Gastrocnemius medialis (tissue), 4 donors: ENCODE measurements around the gene PTTG1IP2. TPM values are rescaled to one million over a fixed set of nuclear protein-coding genes. Genes with fewer than 3 reads are reported as not detected.

Experiments used
- ATAC-seq, 2 donors: fragments of 150-250 bp; one replicate each; pipeline ENCODE4 v1.9.1; 2016
- DNase-seq, 2 donors: peaks; one replicate each; pipeline ENCODE4 v3.0.0-alpha.2; 2019
- H3K27ac ChIP-seq, 4 donors: fragments of 200-600 bp; sonication (generic); 1 replicate in 1 of 4; 2 replicates in 3 of 4; pipeline ENCODE4 v1.5.1; 2016 to 2018; ENCODE audit warnings: mild to moderate bottlenecking in 2 of 4, moderate library complexity in 1 of 4
- H3K27me3 ChIP-seq, 3 donors: fragments of 200-600 bp; sonication (generic) in 2 of 3; 1 replicate in 1 of 3; 2 replicates in 2 of 3; pipeline versions ENCODE4 v1.5.1 to v1.6.0; 2016 to 2019; ENCODE audit warnings: mild to moderate bottlenecking in 1 of 3, moderate library complexity in 1 of 3
- H3K36me3 ChIP-seq, 2 donors: fragments of 200-600 bp; sonication (generic) in 1 of 2; one replicate each; pipeline ENCODE4 v1.5.1; 2017 to 2018
- H3K4me1 ChIP-seq, 2 donors: fragments of 200-600 bp; sonication (generic) in 1 of 2; one replicate each; pipeline ENCODE4 v1.5.1; 2016 to 2017; ENCODE audit warnings: mild to moderate bottlenecking in 2 of 2
- H3K4me3 ChIP-seq, 4 donors: fragments of 200-600 bp; sonication (generic) in 3 of 4; 1 replicate in 1 of 4; 2 replicates in 3 of 4; pipeline ENCODE4 v1.5.1; 2016 to 2019; ENCODE audit warnings: mild to moderate bottlenecking in 2 of 4
- H3K9me3 ChIP-seq, 3 donors: fragments of 200-600 bp; sonication (generic) in 2 of 3; 1 replicate in 1 of 3; 2 replicates in 2 of 3; pipeline ENCODE4 v1.5.1; 2016 to 2019
- CTCF ChIP-seq, 5 experiments: fragments of 450-650 bp in 3 of 5; fragments of 200-600 bp in 2 of 5; sonication (generic) in 2 of 5; IDR thresholded peaks in 4 of 5; conservative IDR thresholded peaks in 1 of 5; 1 replicate in 4 of 5; 2 replicates in 1 of 5; pipeline ENCODE4 v1.5.1; 2016 to 2019; ENCODE audit warnings: antibody characterized with exemption in 5 of 5, mild to moderate bottlenecking in 3 of 5, moderate library complexity in 3 of 5
- POLR2A ChIP-seq, 2 donors: fragments of 450-650 bp; IDR thresholded peaks; one replicate each; pipeline ENCODE4 v1.6.1; 2017; ENCODE audit warnings: antibody characterized with exemption in 2 of 2, mild to moderate bottlenecking in 2 of 2, moderate library complexity in 2 of 2
- in situ Hi-C, 4 donors: fragments of 200-750 bp; cut with MboI; loops; one replicate each; pipeline versions ENCODE4 v1.15.0 to v1.8.0; 2017; ENCODE audit warnings: low sequenced_read_pairs in 4 of 4
- intact Hi-C: fragments of 100-400 bp; cut with DNase I; formaldehyde crosslinking; loops from one replicate; pipeline ENCODE4 v1.15.1; 2023; ENCODE audit warnings: low total_unique reads
- total RNA-seq, 4 donors: library from RNA; depleted of rRNA; stranded (reverse); fragments of >200 nt; gene quantifications; one replicate each; pipeline versions ENCODE4 v1.1.0 to v1.2.3, GENCODE V29; 2016

PTTG1IP2 gene
- total RNA-seq, 4 donors from 2014 or later, result not detected

- in situ Hi-C loops (no loop called here), intact Hi-C loops (no loop called here)
- Histone ChIP-seq H3K9me3 (no peaks in the 10 kb centered on the region), H3K36me3 (no peaks in the 10 kb centered on the region), H3K4me3 (no peak overlapping the region), H3K27ac (no peak overlapping the region), H3K4me1 (no peaks in the 10 kb centered on the region), H3K27me3 (no peaks in the 10 kb centered on the region)
- ATAC-seq, result no peak
- TF ChIP-seq POLR2A (IDR thresholded peaks at IDR 0.05) (no peak), CTCF (IDR thresholded peaks at IDR 0.05 in 4 of 5, conservative IDR thresholded peaks at IDR 0.05 in 1 of 5) (no peak)
- DNase-seq, result no peak
These were observed 25.8 kb downstream of the PTTG1IP2 start for GRCh38 chr7:90495241-90495640.

- in situ Hi-C loops (no loop called here), intact Hi-C loops (no loop called here)
- H3K27ac ChIP-seq, result no peak overlapping the region
- H3K4me1 ChIP-seq, result no peaks in the 10 kb centered on the region
- H3K4me3 ChIP-seq, result no peak overlapping the region
- no peaks in the 10 kb centered on the region for H3K36me3 ChIP-seq
- H3K27me3 ChIP-seq, result no peaks in the 10 kb centered on the region
- ATAC-seq (no peak), DNase-seq (no peak)
- TF ChIP-seq POLR2A (IDR thresholded peaks at IDR 0.05), result no peak
- TF ChIP-seq CTCF (IDR thresholded peaks at IDR 0.05 in 4 of 5, conservative IDR thresholded peaks at IDR 0.05 in 1 of 5), result no peak
- no peaks in the 10 kb centered on the region for H3K9me3 ChIP-seq
These were observed 33.1 kb downstream of the PTTG1IP2 start for GRCh38 chr7:90502539-90502938.

- Histone ChIP-seq H3K27ac (no peak overlapping the region), H3K27me3 (no peaks in the 10 kb centered on the region), H3K9me3 (no peaks in the 10 kb centered on the region), H3K4me1 (no peaks in the 10 kb centered on the region), H3K4me3 (no peak overlapping the region), H3K36me3 (no peaks in the 10 kb centered on the region)
- no peak for TF ChIP-seq POLR2A (IDR thresholded peaks at IDR 0.05)
- no peak for TF ChIP-seq CTCF (IDR thresholded peaks at IDR 0.05 in 4 of 5, conservative IDR thresholded peaks at IDR 0.05 in 1 of 5)
- no peak for ATAC-seq
- in situ Hi-C loops, result no loop called here
- intact Hi-C loops, result no loop called here
- no peak for DNase-seq
These were observed 33.9 kb downstream of the PTTG1IP2 start for GRCh38 chr7:90503367-90503766.

- Histone ChIP-seq H3K27me3 (no peaks in the 10 kb centered on the region), H3K4me1 (no peaks in the 10 kb centered on the region), H3K4me3 (no peak overlapping the region), H3K9me3 (no peaks in the 10 kb centered on the region), H3K27ac (no peak overlapping the region), H3K36me3 (no peaks in the 10 kb centered on the region)
- DNase-seq (no peak), ATAC-seq (no peak)
- in situ Hi-C loops, result no loop called here
- intact Hi-C loops, result no loop called here
- TF ChIP-seq CTCF (IDR thresholded peaks at IDR 0.05 in 4 of 5, conservative IDR thresholded peaks at IDR 0.05 in 1 of 5), result no peak
- no peak for TF ChIP-seq POLR2A (IDR thresholded peaks at IDR 0.05)
These were observed 38.3 kb downstream of the PTTG1IP2 start for GRCh38 chr7:90507692-90508091.

GRCh38 chr7:90511776-90512175 lies 42.3 kb downstream of the PTTG1IP2 start:
- no peaks in the 10 kb centered on the region for H3K36me3 ChIP-seq
- H3K4me3 ChIP-seq, result no peak overlapping the region
- H3K4me1 ChIP-seq, result no peaks in the 10 kb centered on the region
- no peaks in the 10 kb centered on the region for H3K9me3 ChIP-seq
- in situ Hi-C loops (no loop called here), intact Hi-C loops (no loop called here)
- TF ChIP-seq POLR2A (IDR thresholded peaks at IDR 0.05), result no peak
- TF ChIP-seq CTCF (IDR thresholded peaks at IDR 0.05 in 4 of 5, conservative IDR thresholded peaks at IDR 0.05 in 1 of 5), result no peak
- no peak overlapping the region for H3K27ac ChIP-seq
- no peaks in the 10 kb centered on the region for H3K27me3 ChIP-seq
- no peak for DNase-seq
- no peak for ATAC-seq
